Peyer's patch (tissue), 4 donors: Measurements from ENCODE around the gene THRSP. TPM values are rescaled to one million over a fixed set of nuclear protein-coding genes. Genes with fewer than 3 reads are reported as not detected.
A peak's percentile ranks its signal among the peaks of the same experiment; 100 is the strongest.

ENCODE experiments used
- DNase-seq, 3 donors: peaks; one replicate each; pipeline ENCODE4 v3.0.0-alpha.2; 2017 to 2019
- H3K27ac ChIP-seq, 4 donors: fragments of 200-600 bp; sonication (generic); one replicate each; pipeline ENCODE4 v1.5.1; 2016 to 2019
- H3K27me3 ChIP-seq, 2 donors: fragments of 200-600 bp; sonication (generic); one replicate each; pipeline ENCODE4 v1.5.1; 2019
- H3K36me3 ChIP-seq, 3 donors: fragments of 200-600 bp; sonication (generic); one replicate each; pipeline ENCODE4 v1.5.1; 2016 to 2019
- H3K4me1 ChIP-seq, 4 donors: fragments of 200-600 bp; sonication (generic); one replicate each; pipeline ENCODE4 v1.5.1; 2016 to 2019
- H3K4me3 ChIP-seq, 4 donors: fragments of 200-600 bp; sonication (generic); 1 replicate in 3 of 4; 2 replicates in 1 of 4; pipeline ENCODE4 v1.5.1; 2016 to 2019; ENCODE audit warnings: mild to moderate bottlenecking in 1 of 4
- H3K9me3 ChIP-seq, 4 donors: fragments of 200-600 bp; sonication (generic); one replicate each; pipeline ENCODE4 v1.5.1; 2016 to 2019; ENCODE audit warnings: mild to moderate bottlenecking in 1 of 4
- CTCF ChIP-seq, 6 experiments: fragments of 450-650 bp in 4 of 6; fragments of 200-600 bp in 2 of 6; sonication (generic) in 1 of 6; IDR thresholded peaks; one replicate each; pipeline ENCODE4 v1.5.1; 2017 to 2019; ENCODE audit warnings: antibody characterized with exemption in 6 of 6, mild to moderate bottlenecking in 3 of 6, moderate library complexity in 1 of 6
- POLR2A ChIP-seq, 2 donors: fragments of 450-650 bp; IDR thresholded peaks; one replicate each; pipeline ENCODE4 v1.5.1; 2017; ENCODE audit warnings: antibody characterized with exemption in 2 of 2, mild to moderate bottlenecking in 2 of 2, moderate library complexity in 2 of 2
- total RNA-seq, 4 donors: library from RNA; depleted of rRNA; stranded (reverse); fragments of >200 nt; gene quantifications; one replicate each; pipeline ENCODE4 v1.1.0, GENCODE V29; 2016

The THRSP gene
- total RNA-seq, 4 donors from 2014 or later: 4.1 TPM; not detected in 3

- Histone ChIP-seq H3K9me3 (no peaks in the 10 kb centered on the region), H3K4me3 (no peak overlapping the region), H3K36me3 (no peaks in the 10 kb centered on the region), H3K4me1 (peaks cover 0 to 7% (median 0%) of the 10 kb centered on the region in 4 donors), H3K27me3 (no peaks in the 10 kb centered on the region), H3K27ac (no peak overlapping the region)
- DNase-seq: peak in 2 of 3 donors; percentile 59 to 71
- TF ChIP-seq POLR2A (IDR thresholded peaks at IDR 0.05): no peak
- no peak for TF ChIP-seq CTCF (IDR thresholded peaks at IDR 0.05)
Observed at GRCh38 chr11:78030429-78031325, 33.0 kb upstream of the THRSP start.

DNA sequence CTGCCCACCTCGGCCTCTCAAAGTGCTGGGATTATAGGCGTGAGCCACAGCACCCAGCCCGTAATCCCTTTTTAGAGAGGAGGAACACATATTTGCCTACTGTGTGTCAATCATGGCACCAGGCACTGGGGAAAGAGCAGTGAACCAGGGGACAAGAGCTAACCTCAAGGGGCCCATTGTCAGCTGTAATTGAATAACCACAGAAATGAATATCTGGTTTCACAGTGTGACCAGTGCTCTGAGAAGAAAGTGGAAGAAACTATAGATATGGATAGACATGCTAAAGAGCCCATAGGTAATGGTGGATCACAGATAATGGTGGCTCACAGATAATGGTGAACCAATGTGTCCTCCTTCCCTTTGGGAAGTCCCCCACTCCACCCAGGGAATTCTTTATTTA lies 32.0 kb upstream of the THRSP start:
- Histone ChIP-seq H3K27ac (no peak overlapping the region), H3K27me3 (no peaks in the 10 kb centered on the region), H3K9me3 (no peaks in the 10 kb centered on the region), H3K4me3 (no peak overlapping the region), H3K4me1 (peaks cover 0 to 7% (median 0%) of the 10 kb centered on the region in 4 donors), H3K36me3 (no peaks in the 10 kb centered on the region)
- no peak for DNase-seq
- TF ChIP-seq CTCF (IDR thresholded peaks at IDR 0.05) (no peak), POLR2A (IDR thresholded peaks at IDR 0.05) (no peak)

DNA sequence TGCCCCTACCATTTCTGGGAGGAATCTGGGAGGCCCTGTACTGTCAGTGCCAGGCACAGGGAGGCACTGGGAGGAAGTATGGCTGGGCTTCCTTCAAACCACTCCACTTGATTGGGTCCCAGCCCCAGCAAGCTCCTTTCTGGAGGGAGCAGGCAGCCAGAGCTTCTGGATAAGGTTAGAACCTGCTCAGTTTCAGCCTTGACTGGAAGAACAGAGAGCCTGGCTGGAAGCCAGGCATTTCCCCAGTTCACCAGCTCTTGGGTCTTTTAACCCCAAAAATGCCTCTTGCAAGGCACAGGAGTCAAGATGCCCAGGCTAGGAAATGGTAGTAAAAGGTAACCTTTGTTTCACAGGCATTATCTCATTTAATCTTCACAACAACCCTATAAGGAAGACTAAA lies 31.6 kb upstream of the THRSP start:
- H3K36me3 ChIP-seq: no peaks in the 10 kb centered on the region
- no peak for DNase-seq

DNA sequence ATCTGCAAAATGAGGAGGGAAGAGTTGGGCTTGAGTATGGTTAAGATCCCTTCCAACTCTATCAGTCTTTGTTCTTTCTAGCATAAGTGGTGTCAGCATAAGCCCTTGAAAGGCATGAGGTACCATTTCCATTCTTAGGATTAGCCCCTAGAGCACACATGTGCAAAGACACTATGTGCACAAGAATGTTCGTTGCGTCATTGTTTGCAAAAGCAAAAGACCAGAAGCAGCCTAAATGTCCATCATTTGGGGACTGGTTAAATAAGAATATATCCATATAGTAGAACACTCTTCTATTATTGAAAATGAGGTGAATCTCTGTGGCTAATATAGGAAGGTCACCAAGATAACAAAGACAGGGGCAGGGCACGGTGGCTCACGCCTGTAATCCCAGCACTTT lies 30.6 kb upstream of the THRSP start:
- no peak overlapping the region for H3K4me3 ChIP-seq
- H3K27ac ChIP-seq: no peak overlapping the region
- no peaks in the 10 kb centered on the region for H3K36me3 ChIP-seq
- no peak for DNase-seq
- no peak for TF ChIP-seq POLR2A (IDR thresholded peaks at IDR 0.05)
- TF ChIP-seq CTCF (IDR thresholded peaks at IDR 0.05): no peak
- H3K4me1 ChIP-seq: peaks cover 0 to 7% (median 0%) of the 10 kb centered on the region in 4 donors
- no peaks in the 10 kb centered on the region for H3K27me3 ChIP-seq
- no peaks in the 10 kb centered on the region for H3K9me3 ChIP-seq

More for the DNA sequence above, 31.6 kb upstream of the THRSP start:
- Histone ChIP-seq H3K4me1 (peaks cover 0 to 7% (median 0%) of the 10 kb centered on the region in 4 donors), H3K27ac (no peak overlapping the region), H3K27me3 (no peaks in the 10 kb centered on the region), H3K4me3 (no peak overlapping the region), H3K9me3 (no peaks in the 10 kb centered on the region)
- TF ChIP-seq CTCF (IDR thresholded peaks at IDR 0.05): no peak
- no peak for TF ChIP-seq POLR2A (IDR thresholded peaks at IDR 0.05)

DNA sequence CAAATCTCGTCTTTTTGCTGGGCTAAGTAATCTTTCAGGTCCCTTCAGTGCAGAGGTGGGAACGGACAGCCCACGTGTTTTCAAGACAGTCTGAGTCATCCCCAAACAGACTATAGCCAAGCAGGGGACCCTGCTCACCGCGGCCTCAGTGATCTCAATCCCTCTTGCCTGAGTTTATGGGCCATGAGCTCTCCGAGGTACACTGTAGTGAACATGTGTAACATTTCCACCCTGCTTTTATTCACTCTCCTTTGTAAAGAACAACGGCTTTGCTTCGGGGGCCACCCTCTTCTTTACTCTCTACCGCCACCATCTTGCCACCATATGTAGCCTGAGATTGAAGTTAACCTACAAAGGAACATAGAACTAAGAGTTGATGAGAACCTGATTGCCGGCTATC lies 29.0 kb upstream of the THRSP start:
- Histone ChIP-seq H3K36me3 (no peaks in the 10 kb centered on the region), H3K4me1 (peaks cover 0 to 13% (median under 1%) of the 10 kb centered on the region in 4 donors), H3K9me3 (no peaks in the 10 kb centered on the region), H3K27me3 (no peaks in the 10 kb centered on the region), H3K4me3 (no peak overlapping the region), H3K27ac (no peak overlapping the region)
- no peak for TF ChIP-seq CTCF (IDR thresholded peaks at IDR 0.05)
- TF ChIP-seq POLR2A (IDR thresholded peaks at IDR 0.05): no peak
- DNase-seq: no peak
